NOMO-1 treated with DMSO at 0.1 percent for 48 hours (cell line): ENCODE results near the gene GDPD2.
A peak's percentile ranks its signal among the peaks of the same experiment; 100 is the strongest.
"Not testable (repeated sequence)": the region's sequence is repeated elsewhere in the genome, so short reads cannot be mapped to it uniquely, and the experiment has no call there.

ENCODE experiments used
- DNase-seq: peaks from one replicate; lab custom pipeline; 2025; ENCODE audit not compliant: unreplicated experiment; lab: John Stamatoyannopoulos, UW

The GDPD2 gene

GRCh38 chrX:70422851-70423341 lies at the start of gene GDPD2:
GDPD2 (plus strand) TSS chrX:70423314; CDS start chrX:70424985, 1,671 bp downstream.
- DNase-seq: no peak

GRCh38 chrX:70386235-70386634 lies 36.9 kb upstream of the GDPD2 start:
- peak; percentile 21 for DNase-seq

- DNase-seq: peak; percentile 75
Measured at GRCh38 chrX:70398899-70399298, 24.2 kb upstream of the GDPD2 start.

GRCh38 chrX:70400181-70400580 lies 22.9 kb upstream of the GDPD2 start:
- not testable (repeated sequence) for DNase-seq

GRCh38 chrX:70402721-70403120 lies 20.4 kb upstream of the GDPD2 start:
- no peak for DNase-seq

GRCh38 chrX:70405003-70405402 lies 18.1 kb upstream of the GDPD2 start:
- no peak for DNase-seq

- DNase-seq: no peak
Measured at GRCh38 chrX:70410921-70411320, 12.2 kb upstream of the GDPD2 start.

GRCh38 chrX:70411475-70411874 lies 11.6 kb upstream of the GDPD2 start:
- no peak for DNase-seq

- no peak for DNase-seq
Measured at GRCh38 chrX:70421618-70422017, 1.5 kb upstream of the GDPD2 start.

GRCh38 chrX:70423936-70424675 lies 992 bp downstream of the GDPD2 start:
- no peak for DNase-seq

GRCh38 chrX:70424801-70425200 lies 1.7 kb downstream of the GDPD2 start:
- no peak for DNase-seq

GRCh38 chrX:70426286-70427278 lies 3.5 kb downstream of the GDPD2 start:
- no peak for DNase-seq

GRCh38 chrX:70427365-70427764 lies 4.3 kb downstream of the GDPD2 start:
- no peak for DNase-seq

GRCh38 chrX:70429759-70430158 lies 6.6 kb downstream of the GDPD2 start:
- no peak for DNase-seq

- peak; percentile 34 for DNase-seq
Measured at GRCh38 chrX:70432936-70433847, 10.1 kb downstream of the GDPD2 start.

GRCh38 chrX:70433848-70434351 lies 10.8 kb downstream of the GDPD2 start:
- peak; percentile 37 for DNase-seq

GRCh38 chrX:70434352-70434866 lies 11.3 kb downstream of the GDPD2 start:
- peak; percentile 33 for DNase-seq

GRCh38 chrX:70434914-70435586 lies 11.9 kb downstream of the GDPD2 start:
- DNase-seq: no peak

GRCh38 chrX:70436343-70436742 lies 13.2 kb downstream of the GDPD2 start:
- no peak for DNase-seq

GRCh38 chrX:70437011-70437410 lies 13.9 kb downstream of the GDPD2 start:
- peak; percentile 29 for DNase-seq
